Ovary (tissue), 9 donors: ENCODE data around the gene CASD1. TPM values are rescaled to one million over a fixed set of nuclear protein-coding genes. Genes with fewer than 3 reads are reported as not detected.

Experiments
- DNase-seq, 5 donors: peaks; one replicate each; pipeline ENCODE4 v3.0.0-alpha.2; 2019 to 2020
- H3K27ac ChIP-seq, 2 donors: fragments of 200-600 bp; one replicate each; pipeline versions ENCODE4 v1.5.1 to v1.8.0; 2019 to 2022
- H3K27me3 ChIP-seq: fragments of 200-600 bp; one replicate; pipeline ENCODE4 v1.8.0; 2022
- H3K36me3 ChIP-seq: fragments of 200-600 bp; sonication (generic); one replicate; pipeline ENCODE4 v1.5.1; 2019
- H3K4me1 ChIP-seq: one replicate; pipeline ENCODE4 v1.8.1; 2013; ENCODE audit warnings: mild to moderate bottlenecking, moderate library complexity; ENCODE audit not compliant: insufficient read depth
- H3K4me3 ChIP-seq: fragments of 200-600 bp; sonication (generic); one replicate; pipeline ENCODE4 v1.5.1; 2017
- H3K9me3 ChIP-seq, 2 donors: fragments of 200-600 bp in 1 of 2; sonication (generic) in 1 of 2; one replicate each; pipeline versions ENCODE4 v1.5.1 to v1.8.1; 2013 to 2019; ENCODE audit warnings: mild to moderate bottlenecking in 1 of 2, moderate library complexity in 1 of 2
- CTCF ChIP-seq, 3 donors: fragments of 450-650 bp in 2 of 3; fragments of 200-600 bp in 1 of 3; IDR thresholded peaks; one replicate each; pipeline versions ENCODE4 v1.5.1 to v1.8.0; 2016 to 2022; ENCODE audit warnings: antibody characterized with exemption in 3 of 3, mild to moderate bottlenecking in 1 of 3
- EP300 ChIP-seq: sonication (generic); formaldehyde crosslinking; IDR thresholded peaks from one replicate; pipeline ENCODE4 v1.6.1; 2017; ENCODE audit warnings: antibody characterized with exemption
- POLR2A ChIP-seq: fragments of 450-650 bp; IDR thresholded peaks from one replicate; pipeline ENCODE4 v1.6.1; 2017; ENCODE audit warnings: antibody characterized with exemption, mild to moderate bottlenecking, moderate library complexity
- WGBS, 3 donors: extraction: QIAGEN DNeasy Blood & Tissue Kit in 1 of 3; methylation state at CpG; one replicate each; pipeline versions ENCODE4 v1.1.5 to v1.1.7; 2013 to 2017; 5-methylcytosine and 5-hydroxymethylcytosine counted together
- intact Hi-C, 4 donors: fragments of 100-400 bp; cut with DNase I; formaldehyde crosslinking; loops; one replicate each; pipeline versions ENCODE4 v1.11.0 to v1.15.1; 2022 to 2023
- polyA plus RNA-seq, 2 donors: library from polyadenylated mRNA; stranded (reverse); fragments of 200-250 nt in 1 of 2; fragments of 350-450 nt in 1 of 2; fragmentation: Illumina TruSeq in 1 of 2; extraction: RNeasy Lipid Tissue Mini Kit (QIAGEN cat#74804) in 1 of 2; gene quantifications; one replicate each; pipeline ENCODE4 v1.2.3, GENCODE V29; 2013 to 2014
- total RNA-seq, 7 donors: library from RNA; depleted of rRNA in 2 of 7; stranded (reverse); fragments of >200 nt in 2 of 7; fragmentation: NEBNext Ultra II Directional in 3 of 7; extraction: Animal tissue kit (Norgen Biotek cat#: 25700) in 3 of 7; gene quantifications; one replicate each; pipeline versions ENCODE4 v1.1.0 to v1.2.4, GENCODE V29; 2016 to 2023
- donor health status: DM: no; HTN: no; CAD: no; lungs with moderate emphysema.
- donor health status: DM: no; HTN: no; CAD: no.
- donor health status: Bipolar disorder and iron deficiency.
- donor health status: DM: yes; HTN: yes; CAD: no.
- donor health status: DM: no; HTN: no; CAD: no.
- donor health status: DM: yes; HTN: yes; CAD: no.

The CASD1 gene
- total and polyA plus RNA-seq, 9 donors, result 16.7 to 32.1 (median 23.3) TPM

- TF ChIP-seq POLR2A (no peak), EP300 (no peak), CTCF (IDR thresholded peaks at IDR 0.05) (no peak)
- no peaks in the 10 kb centered on the region for H3K36me3 ChIP-seq
- H3K4me3 ChIP-seq, result no peak overlapping the region
- no peak for DNase-seq
- no peaks in the 10 kb centered on the region for H3K4me1 ChIP-seq
- intact Hi-C loops, result no loop called here
- H3K27me3 ChIP-seq, result no peaks in the 10 kb centered on the region
- H3K9me3 ChIP-seq, result no peaks in the 10 kb centered on the region
- H3K27ac ChIP-seq, result no peak overlapping the region
- 87 to 93% (median 92%) methylated on average over 3 of the region's 3 CpGs for WGBS, 3 donors
These were observed 16.3 kb downstream of the CASD1 start for GRCh38 chr7:94525923-94526322.

- DNase-seq, result no peak
- Histone ChIP-seq H3K4me3 (no peak overlapping the region), H3K4me1 (no peaks in the 10 kb centered on the region), H3K27me3 (no peaks in the 10 kb centered on the region), H3K27ac (no peak overlapping the region), H3K9me3 (no peaks in the 10 kb centered on the region), H3K36me3 (no peaks in the 10 kb centered on the region)
- 67 to 74% (median 69%) methylated on average over 1 of the region's 1 CpG for WGBS, 3 donors
- intact Hi-C loops, result no loop called here
- no peak for TF ChIP-seq EP300
- TF ChIP-seq POLR2A, result no peak
- no peak for TF ChIP-seq CTCF (IDR thresholded peaks at IDR 0.05)
These were observed 19.9 kb downstream of the CASD1 start for GRCh38 chr7:94529516-94529915.

GRCh38 chr7:94530109-94530508 is 20.5 kb downstream of the CASD1 start:
- Histone ChIP-seq H3K4me1 (no peaks in the 10 kb centered on the region), H3K27me3 (no peaks in the 10 kb centered on the region), H3K36me3 (no peaks in the 10 kb centered on the region), H3K27ac (no peak overlapping the region), H3K9me3 (no peaks in the 10 kb centered on the region), H3K4me3 (no peak overlapping the region)
- intact Hi-C loops, result no loop called here
- 90 to 92% (median 91%) methylated on average over 3 of the region's 3 CpGs for WGBS, 3 donors
- TF ChIP-seq EP300, result no peak
- no peak for TF ChIP-seq CTCF (IDR thresholded peaks at IDR 0.05)
- TF ChIP-seq POLR2A, result no peak
- DNase-seq, result no peak

- intact Hi-C loops, result no loop called here
These were observed 23.1 kb downstream of the CASD1 start for GRCh38 chr7:94532676-94533075.

More at GRCh38 chr7:94532676-94533075, 23.1 kb downstream of the CASD1 start:
- TF ChIP-seq POLR2A (no peak), CTCF (IDR thresholded peaks at IDR 0.05) (no peak), EP300 (no peak)
- H3K4me3 ChIP-seq, result no peak overlapping the region
- no peak overlapping the region for H3K27ac ChIP-seq
- H3K36me3 ChIP-seq, result no peaks in the 10 kb centered on the region
- H3K4me1 ChIP-seq, result no peaks in the 10 kb centered on the region
- H3K27me3 ChIP-seq, result no peaks in the 10 kb centered on the region
- WGBS, 3 donors, result 84 to 94% (median 91%) methylated on average over 2 of the region's 2 CpGs
- no peaks in the 10 kb centered on the region for H3K9me3 ChIP-seq
- DNase-seq, result no peak
